Suppressor macrophage treated with lipopolysaccharide for 4 hours (primary cell): Measurements from ENCODE around the gene DEPP1.

ENCODE experiments used
- DNase-seq: peaks from one replicate; pipeline ENCODE4 v3.0.0-alpha.2; 2020

DEPP1 gene

DNA sequence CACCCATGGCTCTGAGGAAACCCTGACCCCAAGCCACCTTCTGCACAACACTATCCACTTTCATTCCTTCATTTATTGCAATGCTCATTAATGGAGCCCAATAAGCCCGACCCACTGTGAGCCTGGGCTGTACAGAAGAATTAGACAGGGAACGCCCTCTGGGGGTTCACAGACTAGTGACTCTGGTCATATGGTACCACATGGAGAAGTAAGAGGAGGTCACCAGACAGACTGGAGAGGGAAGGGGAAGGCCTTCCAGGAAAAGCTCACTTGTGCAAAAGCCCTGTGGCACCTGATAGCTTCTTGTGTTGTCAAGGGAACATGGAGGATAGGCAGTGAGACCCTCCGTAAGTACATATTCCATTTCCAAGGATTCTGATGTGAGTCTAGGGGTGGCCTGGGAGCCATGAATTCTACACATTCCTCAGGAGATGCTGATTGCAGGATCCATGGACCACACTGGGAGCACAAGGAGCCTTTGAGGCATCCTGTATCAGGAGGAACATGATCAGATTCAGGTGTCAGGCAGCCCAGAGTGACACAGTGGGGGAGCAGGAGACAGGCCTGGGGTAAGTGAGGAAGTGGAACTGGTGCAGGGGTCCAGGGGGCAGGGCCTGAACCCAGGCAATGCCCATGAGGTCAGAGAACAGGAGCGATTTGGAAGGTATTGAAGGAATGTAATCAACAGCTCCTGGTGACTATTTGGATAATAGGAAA, 47.5 kb downstream of the DEPP1 start:
- DNase-seq, result no peak

DNA sequence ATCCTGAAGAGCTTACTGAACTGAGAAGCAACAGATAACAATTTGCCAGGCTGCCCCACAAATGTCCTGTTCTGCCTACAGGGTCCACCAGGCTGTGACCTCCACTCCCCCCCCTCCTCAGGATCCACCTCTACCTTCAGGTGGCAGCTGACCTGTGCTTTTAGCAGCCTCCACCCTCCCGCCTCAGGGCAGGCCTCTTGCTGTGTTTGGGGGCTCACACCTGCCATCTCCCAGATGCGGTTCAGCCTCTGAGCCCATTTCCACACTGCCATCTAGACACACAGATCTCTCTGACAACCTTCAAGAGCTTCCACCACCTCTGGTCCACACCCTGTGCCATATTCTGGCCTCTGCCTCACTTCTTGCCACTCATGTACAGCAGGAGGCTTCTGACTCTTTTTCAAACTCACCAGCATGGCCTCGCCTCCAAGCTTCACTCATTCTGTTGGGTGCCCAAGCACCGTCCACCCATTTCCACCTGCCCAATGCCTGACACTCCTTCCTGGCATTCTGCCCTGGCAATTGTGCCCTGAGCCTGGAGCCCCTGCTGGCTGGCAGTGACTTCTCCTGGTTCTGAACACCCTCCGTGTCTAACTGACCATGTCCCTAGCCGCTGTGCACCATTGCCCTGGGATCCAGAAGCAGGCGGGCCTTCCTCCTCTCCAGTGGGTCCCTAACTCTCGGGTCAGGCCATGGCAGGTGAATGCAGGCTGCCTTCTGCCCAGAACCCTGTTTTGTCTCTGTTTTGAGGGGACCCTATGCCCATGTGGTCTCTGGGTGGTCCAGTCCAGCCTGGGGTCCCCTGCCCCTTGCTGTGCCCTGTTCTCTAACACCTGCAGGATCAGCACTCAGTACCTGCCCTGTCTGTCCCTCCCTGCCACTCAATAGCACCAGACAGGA, 49.0 kb downstream of the DEPP1 start:
- no peak for DNase-seq

DNA sequence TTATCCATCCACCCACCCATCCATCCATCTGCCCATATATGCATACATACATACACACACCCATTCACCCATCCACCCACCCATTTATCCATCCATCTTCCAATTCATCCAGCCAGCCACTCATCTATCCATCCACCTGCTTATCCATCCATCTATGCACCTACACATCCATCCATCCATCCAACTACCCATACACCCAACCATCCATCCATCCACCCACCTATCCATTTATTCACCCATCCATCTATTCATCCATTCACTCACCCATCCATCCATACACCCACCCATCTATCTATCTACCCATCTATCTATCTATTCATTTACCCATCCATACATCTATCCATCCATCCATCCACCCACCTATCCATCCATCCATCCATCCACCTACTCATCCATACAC, 50.1 kb downstream of the DEPP1 start:
- no peak for DNase-seq

DNA sequence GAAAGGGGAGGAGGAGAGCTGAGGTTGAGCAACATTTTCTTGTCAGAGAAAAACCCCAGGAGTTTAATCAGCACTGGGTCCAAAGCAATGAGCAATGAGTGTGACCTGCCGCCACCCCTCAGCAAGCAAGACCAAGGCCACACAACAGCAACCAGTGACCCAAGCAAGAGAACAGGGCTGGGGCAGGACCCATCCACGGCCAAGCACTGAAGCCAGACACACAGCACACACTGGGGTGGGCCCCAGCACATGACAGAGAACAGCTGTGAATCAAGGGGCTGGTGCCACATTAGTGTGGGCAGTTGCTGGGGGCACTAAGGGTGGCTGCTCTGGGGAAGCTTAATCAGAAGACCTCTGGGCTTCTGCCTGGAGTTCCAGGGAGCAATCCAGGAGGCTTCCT, 51.3 kb downstream of the DEPP1 start:
- peak; percentile 65 for DNase-seq

DNA sequence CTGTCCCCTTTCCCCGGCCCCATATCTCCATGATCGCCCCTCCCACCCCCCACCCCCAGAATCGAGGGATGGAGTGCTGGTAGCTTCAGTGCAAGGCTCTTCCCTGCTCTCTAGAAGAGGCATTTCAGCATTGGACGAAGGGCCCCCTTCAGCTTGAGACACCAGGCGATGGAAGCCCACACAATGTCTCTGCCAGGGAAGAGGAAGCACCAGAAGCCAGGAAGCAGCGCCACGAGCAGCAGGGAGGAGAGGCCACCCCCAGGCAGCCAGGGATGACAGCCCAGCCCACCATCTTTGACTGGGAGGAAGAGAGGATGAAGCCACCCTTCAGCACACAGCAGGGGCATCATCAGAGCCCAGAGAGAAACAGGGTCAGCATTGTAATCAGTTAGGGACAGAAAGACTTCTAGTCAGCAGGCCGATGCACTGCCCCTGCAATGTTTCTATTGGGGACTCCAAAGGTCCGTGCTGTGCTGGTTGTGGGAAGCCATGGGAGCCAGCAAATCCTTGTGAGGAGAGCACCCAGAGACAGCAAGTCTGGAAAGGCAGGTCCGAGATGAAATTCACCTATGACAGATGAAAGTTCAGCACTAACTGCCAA, 51.8 kb downstream of the DEPP1 start:
- DNase-seq, result peak; percentile 30
